HCT116 (cell line): ENCODE measurements around the gene OR2D3. TPM values are rescaled to one million over a fixed set of nuclear protein-coding genes. Genes with fewer than 3 reads are reported as not detected.

Experiments
- ATAC-seq: fragments of 200-7000 bp; cut with Tn5 transposase; 2 replicates; pipeline ENCODE4 v1.9.1; 2020; ENCODE audit warnings: mild to moderate bottlenecking, moderate library complexity
- BruUV-seq: library from RNA; stranded (reverse); fragments of 400-500 nt; replicated peaks from 2 replicates; lab custom pipeline; 2021; lab: Mats Ljungman, UMichigan
- CTCF ChIA-PET: fragments of 300-600 bp; sonication (Branson Sonifier 250); formaldehyde crosslinking; loops from one replicate; lab custom pipeline; 2021; ENCODE audit warnings: antibody characterized with exemption; lab: Charles Lee
- POLR2A ChIA-PET: fragments of 300-600, 350-600 bp; sonication (Branson Sonifier 250); formaldehyde crosslinking; loops from one replicate; lab custom pipeline; 2021; ENCODE audit warnings: antibody characterized with exemption; lab: Charles Lee
- RAD21 ChIA-PET, 2 experiments: fragments of 300-600 bp; sonication (Branson Sonifier 250); formaldehyde crosslinking; loops; one replicate each; lab custom pipeline; 2023; ENCODE audit warnings: low total read pairs in 2 of 2; ENCODE audit not compliant: uncharacterized antibody in 2 of 2, unreplicated experiment in 2 of 2, low non-redundant PET in 1 of 2; lab: Charles Lee
- DNase-seq: peaks from one replicate; pipeline ENCODE4 v3.0.0-alpha.2; 2010; ENCODE audit warnings: low read depth, low spot score
- H2AFZ ChIP-seq: fragments of 200-600 bp; shearing (Covaris generic), sonication (generic); 2 replicates; pipeline ENCODE4 v1.6.1; 2017; ENCODE audit warnings: low read depth, mixed run types, mixed read lengths, antibody characterized with exemption, low read length; ENCODE audit not compliant: poor library complexity, severe bottlenecking
- H3K27ac ChIP-seq: 2 replicates; pipeline ENCODE4 v1.5.1; 2012; ENCODE audit warnings: low read depth, low read length
- H3K27me3 ChIP-seq: fragments of 200-600 bp; sonication (generic); 2 replicates; pipeline ENCODE4 v1.6.1; 2016; ENCODE audit warnings: mixed run types, low read length, mixed read lengths; ENCODE audit not compliant: insufficient read depth
- H3K36me3 ChIP-seq, 2 experiments: fragments of 200-500 bp in 1 of 2; fragments of 200-600 bp in 1 of 2; sonication (Bioruptor generic) in 1 of 2; sonication (generic) in 1 of 2; 2 replicates each; pipeline versions ENCODE4 v1.5.1 to v1.6.1; 2014 to 2016; ENCODE audit warnings: low read length in 2 of 2, inconsistent platforms in 1 of 2, mixed read lengths in 1 of 2, mixed run types in 1 of 2; ENCODE audit not compliant: insufficient read depth in 2 of 2, control insufficient read depth in 1 of 2
- H3K4me1 ChIP-seq, 2 experiments: fragments of 200-600 bp in 1 of 2; sonication (generic) in 1 of 2; 2 replicates each; pipeline versions ENCODE4 v1.5.1 to v1.6.1; 2012 to 2017; ENCODE audit warnings: low read length in 2 of 2, inconsistent platforms in 1 of 2, mild to moderate bottlenecking in 1 of 2, mixed read lengths in 1 of 2, mixed run types in 1 of 2, moderate library complexity in 1 of 2; ENCODE audit not compliant: insufficient read depth in 2 of 2, control insufficient read depth in 1 of 2
- H3K4me2 ChIP-seq: fragments of 200-600 bp; sonication (generic); 2 replicates; pipeline ENCODE4 v1.6.1; 2017; ENCODE audit warnings: mixed run types, low read length, mixed read lengths
- H3K4me3 ChIP-seq, 2 experiments: fragments of 200-600 bp in 1 of 2; sonication (generic) in 1 of 2; replicated peaks in 1 of 2; 2 replicates each; pipeline ENCODE4 v1.5.1; 2011 to 2016; ENCODE audit warnings: low read length in 2 of 2, control low read depth in 1 of 2, low read depth in 1 of 2, mild to moderate bottlenecking in 1 of 2, mixed read lengths in 1 of 2, mixed run types in 1 of 2
- H3K79me2 ChIP-seq: fragments of 200-600 bp; sonication (generic); 2 replicates; pipeline ENCODE4 v1.6.1; 2017; ENCODE audit warnings: mild to moderate bottlenecking, mixed run types, low read length, moderate library complexity, mixed read lengths; ENCODE audit not compliant: insufficient read depth
- H3K9ac ChIP-seq: fragments of 200-600 bp; sonication (generic); 2 replicates; pipeline ENCODE4 v1.6.1; 2016; ENCODE audit warnings: low read length, mixed read lengths
- H3K9me2 ChIP-seq: fragments of 200-600 bp; sonication (generic), shearing (Covaris generic); 2 replicates; pipeline ENCODE4 v1.6.1; 2017; ENCODE audit warnings: mixed run types, mild to moderate bottlenecking, moderate library complexity; ENCODE audit not compliant: insufficient read depth
- H3K9me3 ChIP-seq, 2 experiments: fragments of 200-500 bp in 1 of 2; fragments of 200-600 bp in 1 of 2; sonication (Bioruptor generic) in 1 of 2; sonication (generic) in 1 of 2; 2 replicates each; pipeline ENCODE4 v1.6.1; 2014 to 2017; ENCODE audit warnings: low read length in 2 of 2, mixed read lengths in 2 of 2, inconsistent platforms in 1 of 2, low read depth in 1 of 2, mild to moderate bottlenecking in 1 of 2, mixed run types in 1 of 2, moderate library complexity in 1 of 2; ENCODE audit not compliant: control insufficient read depth in 1 of 2, insufficient read depth in 1 of 2
- H4K20me1 ChIP-seq: fragments of 200-600 bp; sonication (generic), shearing (Covaris generic); 2 replicates; pipeline ENCODE4 v1.6.1; 2017; ENCODE audit warnings: mixed run types, mild to moderate bottlenecking, moderate library complexity; ENCODE audit not compliant: insufficient read depth
- ATF3 ChIP-seq: IDR thresholded peaks from 2 replicates; pipeline ENCODE4 v1.6.1; 2012
- CEBPB ChIP-seq: IDR thresholded peaks from 2 replicates; pipeline ENCODE4 v1.6.1; 2012; ENCODE audit warnings: low read depth
- CTCF ChIP-seq, 3 experiments: fragments of 200-600 bp in 1 of 3; sonication (generic) in 1 of 3; IDR thresholded peaks in 2 of 3; conservative IDR thresholded peaks in 1 of 3; 2 replicates each; pipeline ENCODE4 v1.5.1; 2012 to 2017; ENCODE audit warnings: low read depth in 2 of 3, low read length in 2 of 3, antibody characterized with exemption in 1 of 3, borderline replicate concordance in 1 of 3, control low read depth in 1 of 3, mild to moderate bottlenecking in 1 of 3, mixed read lengths in 1 of 3, mixed run types in 1 of 3, moderate library complexity in 1 of 3; ENCODE audit not compliant: insufficient read depth in 1 of 3
- EZH2 ChIP-seq: fragments of 200-600 bp; sonication (generic); IDR thresholded peaks from 2 replicates; pipeline ENCODE4 v1.6.1; 2017; ENCODE audit warnings: antibody characterized with exemption, mixed run types
- EZH2phosphoT487 ChIP-seq: fragments of 200-600 bp; IDR thresholded peaks from 2 replicates; pipeline ENCODE4 v1.6.1; 2018; ENCODE audit warnings: antibody characterized with exemption, borderline replicate concordance
- FOSL1 ChIP-seq: IDR thresholded peaks from 2 replicates; pipeline ENCODE4 v1.6.1; 2012; ENCODE audit warnings: low read depth
- POLR2A ChIP-seq: IDR thresholded peaks from 2 replicates; pipeline ENCODE4 v1.7.0; 2011; ENCODE audit warnings: borderline replicate concordance; ENCODE audit not compliant: insufficient read depth, insufficient read length; ENCODE audit errors: extremely low read depth
- REST ChIP-seq: IDR thresholded peaks from 2 replicates; pipeline ENCODE4 v1.6.1; 2012; ENCODE audit warnings: low read depth
- SRF ChIP-seq: IDR thresholded peaks from 2 replicates; pipeline ENCODE4 v1.6.1; 2012; ENCODE audit warnings: low read depth
- YY1 ChIP-seq: IDR thresholded peaks from 2 replicates; pipeline ENCODE4 v1.6.1; 2011; ENCODE audit warnings: low read length, low read depth, moderate library complexity, mild to moderate bottlenecking; ENCODE audit not compliant: insufficient replicate concordance; ENCODE audit errors: extremely low read depth
- ZBTB33 ChIP-seq: IDR thresholded peaks from 2 replicates; pipeline ENCODE4 v1.6.1; 2011; ENCODE audit warnings: mild to moderate bottlenecking, low read length, moderate library complexity; ENCODE audit not compliant: insufficient replicate concordance; ENCODE audit errors: extremely low read depth
- ZFX ChIP-seq: fragments of 450-650 bp; IDR thresholded peaks from 2 replicates; pipeline ENCODE4 v1.6.1; 2017
- intact Hi-C: fragments of 100-400 bp; cut with micrococcal nuclease; formaldehyde crosslinking; loops from 2 replicates; pipeline ENCODE4 v1.10.0; 2022
- total RNA-seq: library from RNA; stranded (reverse); gene quantifications from one replicate; pipeline ENCODE4 v1.2.1, GENCODE V29; 2021; ENCODE audit not compliant: unreplicated experiment

OR2D3 gene
- total RNA-seq, 1 experiment from 2014 or later = not detected

GRCh38 chr11:6911378-6911777, 9.4 kb upstream of the OR2D3 start:
- BruUV-seq = no TSS peak
- POLR2A ChIA-PET = no interaction called here
- RAD21 ChIA-PET = no interaction called here
- TF ChIP-seq POLR2A (no peak), CEBPB (no peak)
- TF ChIP-seq, all 23 proteins: peak for 0
- no peaks in the 10 kb centered on the region for H4K20me1 ChIP-seq
- CTCF ChIA-PET = no interaction called here
- no peak overlapping the region for H2AFZ ChIP-seq
- no peak overlapping the region for H3K4me3 ChIP-seq
- DNase-seq = no peak
- H3K79me2 ChIP-seq = no peaks in the 10 kb centered on the region
- H3K9ac ChIP-seq = no peak overlapping the region
- no peaks in the 10 kb centered on the region for H3K4me1 ChIP-seq
- no peak for ATAC-seq
- no peaks in the 10 kb centered on the region for H3K36me3 ChIP-seq
- no peaks in the 10 kb centered on the region for H3K9me2 ChIP-seq
- H3K27ac ChIP-seq = no peak overlapping the region
- no peaks in the 10 kb centered on the region; the same call in 1 of the 2 replicates for H3K27me3 ChIP-seq
- no peak overlapping the region for H3K4me2 ChIP-seq
- intact Hi-C loops = no loop called here
- no peaks in the 10 kb centered on the region for H3K9me3 ChIP-seq

GRCh38 chr11:6911948-6912347, 8.9 kb upstream of the OR2D3 start:
- Histone ChIP-seq H2AFZ (no peak overlapping the region), H3K27ac (no peak overlapping the region), H3K27me3 (no peaks in the 10 kb centered on the region; the same call in 1 of the 2 replicates), H3K4me2 (no peak overlapping the region), H3K9me3 (no peaks in the 10 kb centered on the region), H3K4me3 (no peak overlapping the region), H3K36me3 (no peaks in the 10 kb centered on the region), H3K9ac (no peak overlapping the region), H3K4me1 (no peaks in the 10 kb centered on the region), H3K9me2 (no peaks in the 10 kb centered on the region), H3K79me2 (no peaks in the 10 kb centered on the region), H4K20me1 (no peaks in the 10 kb centered on the region)
- ChIA-PET CTCF (no interaction called here), POLR2A (no interaction called here), RAD21 (no interaction called here)
- no peak; the same call in 1 of the 2 replicates for ATAC-seq
- BruUV-seq = no TSS peak
- no peak for DNase-seq
- intact Hi-C loops = no loop called here
- TF ChIP-seq SRF (no peak), YY1 (no peak), ZBTB33 (no peak), FOSL1 (no peak), ZFX (no peak), EZH2phosphoT487 (no peak), ATF3 (no peak), EZH2 (no peak), CTCF (IDR thresholded peaks at IDR 0.05 in 2 of 3, conservative IDR thresholded peaks at IDR 0.05 in 1 of 3; ENCODE audit: borderline replicate concordance in 1 of 3, insufficient read depth in 1 of 3, low read depth in 2 of 3, low read length in 2 of 3) (no peak), REST (no peak), POLR2A (no peak)
